Small intestine (tissue), 7 donors: ENCODE results near the gene HLA-C. TPM values are rescaled to one million over a fixed set of nuclear protein-coding genes. Genes with fewer than 3 reads are reported as not detected.
"Not testable (repeated sequence)": the region's sequence is repeated elsewhere in the genome, so short reads cannot be mapped to it uniquely, and the experiment has no call there.

Source experiments
- DNase-seq, 2 donors: peaks; one replicate each; pipeline versions ENCODE4 v3.0.0 to v3.0.0-alpha.2; 2013
- FAIRE-seq: peaks from 2 replicates; lab custom pipeline; 2012; peaks lifted over from hg19 to GRCh38; lab: Jason Lieb, UNC
- H3K27ac ChIP-seq, 3 donors: one replicate each; pipeline ENCODE4 v1.5.1; 2013; ENCODE audit warnings: low read length in 2 of 3, mild to moderate bottlenecking in 2 of 3, control low read depth in 1 of 3, inconsistent platforms in 1 of 3, low read depth in 1 of 3, moderate library complexity in 1 of 3
- H3K27me3 ChIP-seq, 3 donors: one replicate each; pipeline ENCODE4 v1.6.1; 2013; ENCODE audit warnings: low read length in 3 of 3, inconsistent platforms in 1 of 3; ENCODE audit not compliant: control insufficient read depth in 3 of 3, insufficient read depth in 3 of 3
- H3K36me3 ChIP-seq, 3 donors: one replicate each; pipeline ENCODE4 v1.6.1; 2013; ENCODE audit warnings: low read length in 3 of 3, inconsistent platforms in 1 of 3, low read depth in 1 of 3, mild to moderate bottlenecking in 1 of 3, moderate library complexity in 1 of 3; ENCODE audit not compliant: control insufficient read depth in 3 of 3, insufficient read depth in 2 of 3
- H3K4me1 ChIP-seq, 3 donors: one replicate each; pipeline ENCODE4 v1.6.1; 2013; ENCODE audit warnings: low read length in 2 of 3, inconsistent platforms in 1 of 3, low read depth in 1 of 3, mild to moderate bottlenecking in 1 of 3, moderate library complexity in 1 of 3; ENCODE audit not compliant: control insufficient read depth in 3 of 3, insufficient read depth in 2 of 3
- H3K4me3 ChIP-seq, 3 donors: one replicate each; pipeline ENCODE4 v1.5.1; 2013; ENCODE audit warnings: low read length in 3 of 3, control low read depth in 1 of 3, inconsistent platforms in 1 of 3, low read depth in 1 of 3, mild to moderate bottlenecking in 1 of 3, moderate library complexity in 1 of 3
- H3K9me3 ChIP-seq, 2 donors: one replicate each; pipeline ENCODE4 v1.6.1; 2013; ENCODE audit warnings: low read depth in 1 of 2, low read length in 1 of 2; ENCODE audit not compliant: control insufficient read depth in 2 of 2, insufficient read depth in 1 of 2
- WGBS, 3 donors: extraction: QIAGEN DNeasy Blood & Tissue Kit; methylation state at CpG; one replicate each; pipeline ENCODE4 v1.1.7; 2013; 5-methylcytosine and 5-hydroxymethylcytosine counted together
- polyA plus RNA-seq, 4 donors: library from polyadenylated mRNA; stranded (reverse) in 3 of 4; unstranded in 1 of 4; fragments of 200-250 nt in 3 of 4; fragments of 120-200 nt in 1 of 4; gene quantifications; one replicate each; pipeline versions ENCODE4 v1.2.1 to v1.2.3, GENCODE V29; 2013
- donor health status: healthy with polysubstance abuse.
- donor health status: control.
- donor health status: control.
- donor health status: Bipolar disorder and iron deficiency.
- donor health status: healthy.

HLA-C gene
- polyA plus RNA-seq, 4 donors = 219 to 486 (median 456) TPM

DNA sequence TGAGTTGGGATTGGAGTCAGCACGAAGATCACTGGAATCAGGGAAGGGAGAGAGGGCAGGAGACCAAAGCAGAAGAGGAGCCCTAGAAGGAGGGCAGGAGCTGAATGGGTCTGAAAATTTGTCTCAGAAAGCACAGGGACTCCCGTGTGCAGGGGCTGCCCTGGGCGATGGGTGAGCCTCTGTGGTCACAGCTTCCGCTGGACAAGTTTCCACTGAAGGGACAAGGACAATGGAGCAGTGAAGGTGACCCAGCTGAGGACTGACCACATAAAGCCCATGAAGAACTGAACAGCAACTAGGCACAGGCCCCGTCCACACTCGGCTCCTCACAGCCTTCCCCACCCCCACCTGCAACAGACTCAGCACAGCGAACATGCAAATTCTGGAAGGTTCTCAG, 3.5 kb downstream of the HLA-C start:
- Histone ChIP-seq H3K4me1 (no peaks in the 10 kb centered on the region), H3K27me3 (no peaks in the 10 kb centered on the region), H3K36me3 (peaks cover 0 to 19% (median 7%) of the 10 kb centered on the region in 3 donors), H3K9me3 (no peaks in the 10 kb centered on the region), H3K27ac (peak overlapping the region in 1 of 3 donors; percentile 11), H3K4me3 (no peak overlapping the region)
- FAIRE-seq (no peak), DNase-seq (no peak)
- WGBS, 3 donors = 23 to 46% (median 33%) methylated on average over 6 to 7 of the region's 7 CpGs

DNA sequence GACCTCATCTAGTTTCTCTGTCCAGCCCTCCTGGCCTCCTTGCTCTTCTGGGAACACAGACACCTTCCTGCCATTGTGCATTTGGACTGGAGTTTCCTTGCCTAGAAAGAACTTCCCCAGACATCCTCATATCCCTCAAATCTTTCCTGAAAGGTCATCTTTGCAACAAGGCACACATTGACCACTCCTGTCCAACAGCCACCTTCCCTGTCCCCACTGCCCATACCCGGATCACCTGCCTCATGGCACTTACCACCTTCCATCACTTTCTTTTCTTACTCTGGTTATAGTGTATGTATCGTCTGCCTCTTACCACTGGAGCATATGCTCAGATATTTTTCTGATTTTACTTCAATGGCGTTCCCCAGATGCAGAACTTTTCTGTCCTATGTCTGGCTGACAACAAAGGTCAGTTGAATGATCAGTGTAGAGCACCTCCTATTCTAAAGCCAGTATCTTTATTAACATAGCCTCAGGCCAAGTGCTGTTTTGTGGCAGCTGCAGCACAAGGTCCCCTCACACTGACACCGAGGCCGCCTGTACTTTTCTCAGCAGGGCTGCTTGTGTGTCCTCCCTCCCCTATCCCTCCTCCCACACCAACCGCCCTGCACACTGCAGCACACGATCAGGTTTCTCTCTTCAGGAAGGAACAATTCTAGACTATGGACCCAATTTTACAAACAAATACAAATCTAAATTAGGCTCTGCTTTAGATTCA, 4.1 kb downstream of the HLA-C start:
- Histone ChIP-seq H3K27ac (peak overlapping the region in 1 of 3 donors; percentile 11), H3K27me3 (no peaks in the 10 kb centered on the region), H3K9me3 (peaks cover 0 to 2% of the 10 kb centered on the region in 2 donors), H3K4me1 (no peaks in the 10 kb centered on the region), H3K36me3 (peaks cover 0 to 19% (median 7%) of the 10 kb centered on the region in 3 donors), H3K4me3 (no peak overlapping the region)
- FAIRE-seq (no peak), DNase-seq (peak; percentile 26 to 61)
- WGBS, 3 donors = 17 to 45% (median 19%) methylated on average over 7 of the region's 7 CpGs

DNA sequence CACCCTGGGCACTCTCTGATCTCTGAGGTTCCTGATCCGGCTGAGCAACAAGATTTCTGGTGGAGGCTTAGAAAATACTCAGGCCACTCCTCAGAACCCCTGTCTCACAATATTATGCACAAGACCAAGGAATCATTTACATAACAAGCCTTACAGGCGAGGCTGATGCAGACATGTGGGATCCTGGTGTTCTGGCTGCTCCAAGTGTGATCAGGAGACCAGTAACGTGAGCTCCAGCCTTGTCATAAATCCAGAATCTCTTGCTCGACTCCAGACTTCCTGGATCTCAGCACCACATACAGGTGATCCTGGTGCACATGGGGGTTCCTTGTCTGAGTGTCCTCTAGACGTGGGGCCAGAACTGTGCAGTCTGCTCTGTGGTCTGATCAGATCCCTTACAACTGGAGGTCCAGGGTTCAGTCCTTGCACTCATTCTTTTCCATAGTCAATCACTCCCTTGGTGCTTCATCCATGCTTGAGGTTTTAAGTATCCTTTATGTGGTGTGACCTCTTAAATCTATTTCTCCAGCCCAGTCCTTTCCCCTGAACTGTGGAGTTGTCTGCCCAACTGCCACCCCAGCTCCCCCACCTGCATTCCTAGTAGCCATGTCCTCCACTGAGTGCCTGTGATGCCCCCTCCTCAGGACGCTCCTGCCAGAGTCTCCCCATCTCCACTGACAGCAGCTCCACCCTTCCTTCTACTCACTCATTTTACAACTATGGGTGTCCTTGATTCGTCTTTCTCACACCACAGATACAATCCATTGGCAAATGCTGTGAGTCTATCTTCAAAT, 5.1 kb downstream of the HLA-C start:
- DNase-seq (peak in 1 of 2 donors; percentile 20), FAIRE-seq (no peak)
- H3K4me3 ChIP-seq = no peak overlapping the region
- H3K9me3 ChIP-seq = peaks cover 0 to 3% of the 10 kb centered on the region in 2 donors
- no peaks in the 10 kb centered on the region for H3K27me3 ChIP-seq
- no peaks in the 10 kb centered on the region for H3K4me1 ChIP-seq
- peaks cover 0 to 19% (median 7%) of the 10 kb centered on the region in 3 donors for H3K36me3 ChIP-seq
- 29 to 33% (median 31%) methylated on average over 7 of the region's 7 CpGs for WGBS, 3 donors
- H3K27ac ChIP-seq = no peak overlapping the region

DNA sequence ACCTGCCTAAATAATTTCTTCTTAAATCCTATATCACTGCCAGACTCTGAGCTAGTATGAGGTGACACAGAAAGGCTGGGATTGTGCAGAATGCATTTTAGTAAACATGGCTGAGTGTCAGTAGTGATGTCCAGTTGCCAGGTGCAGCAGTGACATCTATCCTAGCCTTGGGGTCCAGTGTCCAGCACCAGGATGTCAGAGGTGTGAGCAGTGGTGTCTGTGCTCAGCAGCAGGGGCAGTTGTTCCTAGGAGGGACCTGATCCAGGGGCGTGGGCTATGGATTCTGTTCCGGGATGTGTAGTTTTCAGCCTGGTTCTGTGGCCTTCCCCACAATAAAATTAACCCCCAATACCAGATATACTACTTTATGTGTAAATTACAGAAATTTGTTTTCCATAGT, 6.0 kb downstream of the HLA-C start:
- WGBS, 3 donors = 41 to 57% (median 49%) methylated on average over 2 of the region's 2 CpGs
- Histone ChIP-seq H3K9me3 (peaks cover 0 to 3% of the 10 kb centered on the region in 2 donors), H3K4me3 (no peak overlapping the region), H3K27ac (no peak overlapping the region), H3K4me1 (no peaks in the 10 kb centered on the region), H3K27me3 (no peaks in the 10 kb centered on the region), H3K36me3 (peaks cover 0 to 19% (median 7%) of the 10 kb centered on the region in 3 donors)
- no peak for FAIRE-seq
- no peak for DNase-seq

DNA sequence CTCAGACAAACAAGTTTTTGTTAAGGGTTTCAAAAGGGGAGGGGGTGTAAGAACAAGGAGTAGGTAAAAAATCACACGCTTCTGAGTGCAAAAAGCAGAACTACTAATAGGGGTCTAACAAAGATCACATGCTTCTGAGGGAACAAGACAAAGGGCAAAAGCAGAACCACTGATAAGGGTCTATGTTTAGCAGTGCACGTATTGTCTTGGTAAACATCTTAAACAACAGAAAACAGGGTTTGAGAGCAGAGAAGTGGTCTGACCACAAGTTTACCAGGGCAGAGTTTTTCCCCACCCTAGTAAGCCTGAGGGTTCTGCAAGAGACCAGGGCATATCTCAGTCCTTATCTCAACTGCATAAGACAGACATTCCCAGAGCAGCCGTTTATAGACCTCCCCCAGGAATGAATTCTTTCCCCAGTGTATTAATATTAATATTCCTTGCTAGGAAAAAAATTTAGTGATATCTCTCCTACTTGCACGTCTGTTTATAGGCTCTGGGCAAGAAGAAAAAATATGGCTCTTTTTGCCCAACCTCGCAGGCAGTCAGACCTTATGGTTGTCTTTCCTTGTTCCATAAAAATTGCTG, 8.5 kb downstream of the HLA-C start:
- H3K9me3 ChIP-seq, H3K27ac ChIP-seq, H3K27me3 ChIP-seq, FAIRE-seq, H3K36me3 ChIP-seq, H3K4me1 ChIP-seq, H3K4me3 ChIP-seq, DNase-seq: not testable (repeated sequence)
- 52 to 70% (median 56%) methylated on average over 3 to 5 of the region's 5 CpGs for WGBS, 3 donors

DNA sequence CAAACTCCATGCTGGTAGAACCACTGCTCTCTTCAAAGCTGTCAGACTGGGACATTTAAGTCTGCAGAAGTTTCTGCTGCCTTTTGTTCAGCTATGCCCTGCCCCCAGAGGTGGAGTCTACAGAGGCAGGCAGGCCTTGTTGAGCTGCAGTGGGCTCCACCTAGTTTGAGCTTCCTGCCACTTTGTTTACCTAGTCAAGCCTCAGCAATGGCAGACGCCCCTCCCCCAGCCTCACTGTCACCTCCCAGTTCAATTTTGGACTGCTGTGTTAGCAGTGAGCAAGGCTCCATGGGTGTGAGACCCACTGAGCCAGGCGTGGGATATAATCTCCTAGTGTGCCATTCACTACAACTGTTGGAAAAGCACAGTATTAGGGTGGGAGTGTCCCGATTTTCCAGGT, 11.9 kb downstream of the HLA-C start:
- not testable (repeated sequence) for H3K36me3 ChIP-seq, H3K4me3 ChIP-seq, H3K27ac ChIP-seq, H3K27me3 ChIP-seq, H3K4me1 ChIP-seq, FAIRE-seq, DNase-seq, H3K9me3 ChIP-seq
- WGBS, 3 donors = 46 to 69% (median 50%) methylated on average over 3 of the region's 3 CpGs

DNA sequence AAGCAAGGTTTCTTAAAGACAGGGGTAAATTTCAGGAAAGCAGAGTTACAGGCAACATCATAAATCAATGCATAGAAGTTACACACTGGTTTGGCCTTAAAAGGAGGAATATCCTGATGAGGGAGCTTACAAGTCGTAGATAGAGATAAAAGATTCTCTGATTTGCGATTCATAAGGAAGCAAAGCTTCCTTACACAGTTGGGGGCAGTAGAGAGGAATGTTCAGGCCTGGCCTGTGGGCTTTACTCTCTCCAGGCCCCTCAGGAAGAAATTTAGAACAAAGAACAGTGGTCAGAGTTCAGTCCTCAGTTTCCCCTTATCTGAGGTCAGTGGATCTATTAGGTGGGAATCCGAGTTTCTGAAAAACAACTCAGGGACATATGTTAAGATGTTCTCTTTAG, 19.3 kb downstream of the HLA-C start:
- H3K27ac ChIP-seq = no peak overlapping the region
- FAIRE-seq (no peak), DNase-seq (no peak)
- no peaks in the 10 kb centered on the region for H3K36me3 ChIP-seq
- H3K4me1 ChIP-seq = no peaks in the 10 kb centered on the region
- 10 to 39% (median 17%) methylated on average over 3 of the region's 3 CpGs for WGBS, 3 donors
- H3K9me3 ChIP-seq = no peaks in the 10 kb centered on the region
- H3K27me3 ChIP-seq = no peaks in the 10 kb centered on the region
- H3K4me3 ChIP-seq = no peak overlapping the region

DNA sequence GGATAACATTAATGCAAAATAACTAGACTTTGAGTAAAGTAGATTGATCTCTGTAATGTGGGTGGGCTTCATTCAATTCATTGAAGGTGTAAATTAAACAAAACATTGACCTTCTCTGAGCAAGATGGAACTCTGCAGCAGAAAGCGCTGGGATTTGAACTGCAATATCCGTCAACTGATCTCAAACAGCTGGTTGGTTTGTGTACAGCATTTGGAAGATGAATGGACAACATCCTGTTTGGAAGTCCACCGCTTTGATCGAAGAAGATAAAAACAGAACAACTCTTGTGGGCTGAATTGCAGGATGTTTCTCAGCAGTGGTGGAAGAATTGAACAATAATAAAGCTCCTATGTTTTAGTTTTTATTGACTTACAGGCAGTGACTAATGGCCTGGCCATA, 20.6 kb downstream of the HLA-C start:
- WGBS, 3 donors = 52 to 84% (median 76%) methylated on average over 4 of the region's 4 CpGs
- H3K27ac ChIP-seq = no peak overlapping the region

More for the DNA sequence above, 20.6 kb downstream of the HLA-C start:
- Histone ChIP-seq H3K9me3 (no peaks in the 10 kb centered on the region), H3K27me3 (no peaks in the 10 kb centered on the region), H3K4me1 (no peaks in the 10 kb centered on the region), H3K36me3 (no peaks in the 10 kb centered on the region), H3K4me3 (no peak overlapping the region)
- DNase-seq = no peak
- no peak for FAIRE-seq
